AG08396 (cell line): ENCODE data around the gene C6orf62.
"Not testable (repeated sequence)": the region's sequence is repeated elsewhere in the genome, so short reads cannot be mapped to it uniquely, and the experiment has no call there.

ENCODE experiments used
- DNase-seq: peaks from one replicate; pipeline ENCODE4 v3.0.0; 2012; ENCODE audit warnings: low spot score, mixed read lengths

C6orf62 gene

GRCh38 chr6:24743265-24743943, 24.4 kb upstream of the C6orf62 start:
- peak; percentile 78 for DNase-seq

GRCh38 chr6:24742216-24742738, 23.3 kb upstream of the C6orf62 start:
- no peak for DNase-seq

- no peak for DNase-seq
Observed at GRCh38 chr6:24740861-24741260, 21.9 kb upstream of the C6orf62 start.

- no peak for DNase-seq
Observed at GRCh38 chr6:24738741-24739140, 19.8 kb upstream of the C6orf62 start.

GRCh38 chr6:24734710-24735109, 15.8 kb upstream of the C6orf62 start:
- DNase-seq, result not testable (repeated sequence)

- DNase-seq, result no peak
Observed at GRCh38 chr6:24734166-24734565, 15.2 kb upstream of the C6orf62 start.

GRCh38 chr6:24731456-24732134, 12.6 kb upstream of the C6orf62 start:
- DNase-seq, result not testable (repeated sequence)

- not testable (repeated sequence) for DNase-seq
Observed at GRCh38 chr6:24730653-24731052, 11.7 kb upstream of the C6orf62 start.

GRCh38 chr6:24723270-24723669, 4.3 kb upstream of the C6orf62 start:
- DNase-seq, result no peak

GRCh38 chr6:24721461-24722215, 2.7 kb upstream of the C6orf62 start:
- peak; percentile 73 for DNase-seq

- DNase-seq, result peak; percentile 97
Observed at GRCh38 chr6:24720604-24721460, 1.9 kb upstream of the C6orf62 start.

GRCh38 chr6:24720131-24720603, 1.2 kb upstream of the C6orf62 start:
- peak; percentile 32 for DNase-seq

- DNase-seq, result no peak
Observed at GRCh38 chr6:24718449-24719124, 367 bp downstream of the C6orf62 start.

- DNase-seq, result not testable (repeated sequence)
Observed at GRCh38 chr6:24716602-24717148, 2.3 kb downstream of the C6orf62 start.

- DNase-seq, result no peak
Observed at GRCh38 chr6:24710519-24711303, 8.2 kb downstream of the C6orf62 start.

- DNase-seq, result no peak
Observed at GRCh38 chr6:24709014-24709711, 9.8 kb downstream of the C6orf62 start.

GRCh38 chr6:24708612-24709011, 10.3 kb downstream of the C6orf62 start:
- DNase-seq, result no peak

- no peak for DNase-seq
Observed at GRCh38 chr6:24704468-24704867, 14.5 kb downstream of the C6orf62 start.

GRCh38 chr6:24702720-24703282, 16.2 kb downstream of the C6orf62 start:
- no peak for DNase-seq
